K562 (cell line): Measurements from ENCODE around the gene ENTPD6.

Experiments
- TF ChIP-seq, protein P1 (sequence below): sonication (generic); formaldehyde crosslinking; IDR thresholded peaks from 2 replicates; pipeline ENCODE4 v1.9.0; 2022; ENCODE audit warnings: mild to moderate bottlenecking, missing genetic modification reagents
- TF ChIP-seq, protein P2 (sequence below), 3 experiments: IDR thresholded peaks in 2 of 3; conservative IDR thresholded peaks in 1 of 3; 2 replicates each; pipeline ENCODE4 v1.5.1; 2011 to 2012; ENCODE audit warnings: low read length in 3 of 3, mild to moderate bottlenecking in 3 of 3, control low read depth in 2 of 3, improper control_type of control experiment in 1 of 3, inconsistent platforms in 1 of 3, low read depth in 1 of 3, mixed read lengths in 1 of 3, moderate library complexity in 1 of 3; ENCODE audit not compliant: insufficient read depth in 2 of 3
- TF ChIP-seq, protein P3 (sequence below): sonication (generic); formaldehyde crosslinking; IDR thresholded peaks from 2 replicates; pipeline ENCODE4 v1.8.1; 2022; ENCODE audit warnings: missing genetic modification reagents

DNA sequence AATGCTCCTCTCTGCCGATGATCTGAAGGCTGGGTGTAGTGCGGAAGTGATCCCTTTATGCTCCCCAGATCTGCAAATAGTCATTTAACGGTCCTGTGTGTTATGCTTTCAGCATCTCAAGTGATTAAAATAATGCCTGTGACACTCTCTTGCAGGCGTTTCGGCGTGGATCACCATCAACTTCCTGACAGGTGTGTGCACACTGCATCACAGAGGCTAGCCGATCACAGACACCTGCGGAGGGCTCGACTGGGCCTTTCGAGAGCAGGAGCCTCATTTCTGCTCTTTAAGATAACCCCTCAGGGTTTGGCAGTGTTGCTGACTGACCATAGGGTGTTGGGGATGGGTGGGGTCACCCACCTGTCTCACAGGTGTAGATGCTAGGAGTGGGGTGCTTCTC is 20.0 kb downstream of the ENTPD6 start:
- TF ChIP-seq, protein P1, sequence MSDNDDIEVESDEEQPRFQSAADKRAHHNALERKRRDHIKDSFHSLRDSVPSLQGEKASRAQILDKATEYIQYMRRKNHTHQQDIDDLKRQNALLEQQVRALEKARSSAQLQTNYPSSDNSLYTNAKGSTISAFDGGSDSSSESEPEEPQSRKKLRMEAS (CRISPR knock-in tag) = no peak
- TF ChIP-seq, protein P2, sequence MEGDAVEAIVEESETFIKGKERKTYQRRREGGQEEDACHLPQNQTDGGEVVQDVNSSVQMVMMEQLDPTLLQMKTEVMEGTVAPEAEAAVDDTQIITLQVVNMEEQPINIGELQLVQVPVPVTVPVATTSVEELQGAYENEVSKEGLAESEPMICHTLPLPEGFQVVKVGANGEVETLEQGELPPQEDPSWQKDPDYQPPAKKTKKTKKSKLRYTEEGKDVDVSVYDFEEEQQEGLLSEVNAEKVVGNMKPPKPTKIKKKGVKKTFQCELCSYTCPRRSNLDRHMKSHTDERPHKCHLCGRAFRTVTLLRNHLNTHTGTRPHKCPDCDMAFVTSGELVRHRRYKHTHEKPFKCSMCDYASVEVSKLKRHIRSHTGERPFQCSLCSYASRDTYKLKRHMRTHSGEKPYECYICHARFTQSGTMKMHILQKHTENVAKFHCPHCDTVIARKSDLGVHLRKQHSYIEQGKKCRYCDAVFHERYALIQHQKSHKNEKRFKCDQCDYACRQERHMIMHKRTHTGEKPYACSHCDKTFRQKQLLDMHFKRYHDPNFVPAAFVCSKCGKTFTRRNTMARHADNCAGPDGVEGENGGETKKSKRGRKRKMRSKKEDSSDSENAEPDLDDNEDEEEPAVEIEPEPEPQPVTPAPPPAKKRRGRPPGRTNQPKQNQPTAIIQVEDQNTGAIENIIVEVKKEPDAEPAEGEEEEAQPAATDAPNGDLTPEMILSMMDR (IDR thresholded peaks at IDR 0.05 in 2 of 3, conservative IDR thresholded peaks at IDR 0.05 in 1 of 3; ENCODE audit: insufficient read depth in 2 of 3, low read depth in 1 of 3, low read length in 3 of 3) = no peak
- TF ChIP-seq, protein P3, sequence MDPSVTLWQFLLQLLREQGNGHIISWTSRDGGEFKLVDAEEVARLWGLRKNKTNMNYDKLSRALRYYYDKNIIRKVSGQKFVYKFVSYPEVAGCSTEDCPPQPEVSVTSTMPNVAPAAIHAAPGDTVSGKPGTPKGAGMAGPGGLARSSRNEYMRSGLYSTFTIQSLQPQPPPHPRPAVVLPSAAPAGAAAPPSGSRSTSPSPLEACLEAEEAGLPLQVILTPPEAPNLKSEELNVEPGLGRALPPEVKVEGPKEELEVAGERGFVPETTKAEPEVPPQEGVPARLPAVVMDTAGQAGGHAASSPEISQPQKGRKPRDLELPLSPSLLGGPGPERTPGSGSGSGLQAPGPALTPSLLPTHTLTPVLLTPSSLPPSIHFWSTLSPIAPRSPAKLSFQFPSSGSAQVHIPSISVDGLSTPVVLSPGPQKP (CRISPR knock-in tag) = no peak
